ENCODE data around the gene PLXNA2.

DNA sequence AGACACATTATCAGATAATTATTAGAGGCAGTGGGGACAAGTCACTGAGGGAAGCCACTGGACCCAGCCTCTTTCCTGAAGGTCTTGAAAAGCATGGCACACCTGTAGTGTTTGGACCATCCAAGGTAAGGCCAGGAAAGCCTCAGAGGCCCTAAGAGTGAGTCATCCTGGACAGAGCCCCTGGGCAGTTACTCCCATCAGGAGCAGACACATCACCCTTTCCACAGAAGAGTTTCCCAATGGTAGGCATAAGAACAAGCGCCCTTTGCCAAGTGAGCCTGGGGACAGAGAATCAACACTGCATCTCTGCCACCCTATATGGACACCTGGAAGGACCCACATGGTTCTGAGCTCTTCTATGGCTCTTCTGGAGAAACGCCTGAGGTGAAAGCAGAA, 136.0 kb downstream of the PLXNA2 start:
- no peak for TF ChIP-seq EZH2 (IDR thresholded peaks at IDR 0.05; ENCODE audit: borderline replicate concordance, low read depth, low read length, poor library complexity, severe bottlenecking)
- TF ChIP-seq, protein P1, sequence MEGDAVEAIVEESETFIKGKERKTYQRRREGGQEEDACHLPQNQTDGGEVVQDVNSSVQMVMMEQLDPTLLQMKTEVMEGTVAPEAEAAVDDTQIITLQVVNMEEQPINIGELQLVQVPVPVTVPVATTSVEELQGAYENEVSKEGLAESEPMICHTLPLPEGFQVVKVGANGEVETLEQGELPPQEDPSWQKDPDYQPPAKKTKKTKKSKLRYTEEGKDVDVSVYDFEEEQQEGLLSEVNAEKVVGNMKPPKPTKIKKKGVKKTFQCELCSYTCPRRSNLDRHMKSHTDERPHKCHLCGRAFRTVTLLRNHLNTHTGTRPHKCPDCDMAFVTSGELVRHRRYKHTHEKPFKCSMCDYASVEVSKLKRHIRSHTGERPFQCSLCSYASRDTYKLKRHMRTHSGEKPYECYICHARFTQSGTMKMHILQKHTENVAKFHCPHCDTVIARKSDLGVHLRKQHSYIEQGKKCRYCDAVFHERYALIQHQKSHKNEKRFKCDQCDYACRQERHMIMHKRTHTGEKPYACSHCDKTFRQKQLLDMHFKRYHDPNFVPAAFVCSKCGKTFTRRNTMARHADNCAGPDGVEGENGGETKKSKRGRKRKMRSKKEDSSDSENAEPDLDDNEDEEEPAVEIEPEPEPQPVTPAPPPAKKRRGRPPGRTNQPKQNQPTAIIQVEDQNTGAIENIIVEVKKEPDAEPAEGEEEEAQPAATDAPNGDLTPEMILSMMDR (conservative IDR thresholded peaks at IDR 0.05; ENCODE audit: low read depth, low read length), result no peak
